T-helper 9 cell (primary cell): ENCODE results near the gene ESPN.

ENCODE experiments used
- DNase-seq: peaks from one replicate; pipeline ENCODE4 v3.0.0-alpha.2; 2020

ESPN gene

DNA sequence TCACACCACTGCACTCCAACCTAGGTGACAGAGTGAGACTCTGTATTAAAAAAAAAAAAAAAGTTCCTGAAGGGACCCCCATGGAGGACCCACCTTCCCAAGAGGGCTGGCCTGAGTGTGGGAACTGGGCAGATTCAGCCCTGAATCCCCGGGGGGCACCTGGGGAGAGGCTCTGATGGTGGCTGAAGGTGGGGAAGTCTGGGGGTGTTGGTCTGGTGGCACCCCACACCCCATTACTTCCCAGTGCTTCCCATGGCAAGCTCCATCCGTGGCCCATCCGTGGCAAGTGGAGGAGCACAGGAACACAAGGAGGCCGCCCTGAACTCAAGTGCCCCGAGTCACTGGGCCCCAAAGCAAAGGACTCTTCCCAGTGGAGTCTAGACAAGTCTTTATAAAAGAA lies 42.2 kb downstream of the ESPN start:
- no peak for DNase-seq

DNA sequence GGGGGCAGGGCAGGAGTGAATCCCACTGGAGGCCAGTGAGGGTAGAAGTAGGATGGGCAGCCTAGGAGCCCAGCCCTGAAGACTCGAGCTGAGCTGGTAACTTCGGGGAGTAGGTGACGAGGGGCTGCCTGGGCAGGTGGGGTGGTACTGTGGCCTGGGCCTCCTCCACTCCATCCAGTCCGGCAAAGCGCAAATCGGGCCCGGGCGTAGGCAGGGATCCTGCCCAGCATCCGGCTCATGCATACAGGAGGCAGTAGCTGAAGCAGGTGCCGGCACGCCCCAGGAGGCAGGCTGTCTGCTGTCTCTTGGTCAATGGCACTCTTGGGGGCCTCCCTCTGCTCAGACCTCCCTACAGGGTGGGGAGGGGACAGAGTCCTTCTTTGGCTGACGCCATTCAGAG lies 42.6 kb downstream of the ESPN start:
- DNase-seq = no peak

DNA sequence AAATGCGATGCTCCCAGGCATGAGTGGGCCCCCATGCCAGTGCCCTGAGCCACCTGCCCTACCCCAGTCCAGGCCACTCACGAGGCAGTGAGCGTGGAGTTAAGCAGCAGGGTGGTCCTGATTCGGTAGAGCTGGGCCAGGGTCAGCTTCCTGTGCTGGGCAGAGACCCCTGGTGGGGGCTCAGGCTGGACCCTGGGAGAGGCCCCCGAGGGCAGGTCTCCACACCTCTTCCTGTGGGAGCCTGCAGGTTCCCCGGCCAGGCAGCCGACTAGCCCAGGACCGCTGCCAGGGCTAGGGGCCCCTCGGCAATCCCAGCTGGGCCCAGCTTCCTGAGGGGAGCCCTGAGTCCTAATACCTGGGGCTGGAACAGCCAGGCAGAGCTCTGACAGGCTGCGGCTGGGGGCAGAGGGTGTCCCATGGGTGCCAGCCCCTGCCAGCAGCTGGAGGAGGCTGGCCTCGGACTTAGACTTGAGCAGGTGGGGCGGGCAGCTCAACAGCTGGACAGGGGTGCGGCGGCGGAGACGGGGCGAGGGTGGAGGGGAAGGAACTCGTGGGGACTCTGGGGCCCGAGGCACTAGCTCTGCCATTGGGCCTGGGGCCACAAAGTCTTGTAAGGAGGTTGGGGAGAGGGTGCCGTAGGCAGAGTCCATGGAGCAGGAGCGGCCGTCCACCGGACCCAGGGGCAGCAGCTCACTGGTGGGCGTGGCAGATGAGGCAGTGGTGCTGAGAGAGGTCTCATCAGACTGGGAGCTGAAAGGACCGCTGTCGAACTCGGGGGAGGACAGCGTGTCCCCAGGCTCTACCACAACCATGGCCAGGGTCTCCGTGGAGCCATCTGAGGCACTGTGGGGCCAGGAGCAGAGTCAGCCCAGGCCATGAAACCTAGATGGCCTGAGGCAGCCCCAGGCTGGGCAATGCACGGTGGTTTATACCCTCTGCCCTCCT lies 43.4 kb downstream of the ESPN start:
- no peak for DNase-seq

DNA sequence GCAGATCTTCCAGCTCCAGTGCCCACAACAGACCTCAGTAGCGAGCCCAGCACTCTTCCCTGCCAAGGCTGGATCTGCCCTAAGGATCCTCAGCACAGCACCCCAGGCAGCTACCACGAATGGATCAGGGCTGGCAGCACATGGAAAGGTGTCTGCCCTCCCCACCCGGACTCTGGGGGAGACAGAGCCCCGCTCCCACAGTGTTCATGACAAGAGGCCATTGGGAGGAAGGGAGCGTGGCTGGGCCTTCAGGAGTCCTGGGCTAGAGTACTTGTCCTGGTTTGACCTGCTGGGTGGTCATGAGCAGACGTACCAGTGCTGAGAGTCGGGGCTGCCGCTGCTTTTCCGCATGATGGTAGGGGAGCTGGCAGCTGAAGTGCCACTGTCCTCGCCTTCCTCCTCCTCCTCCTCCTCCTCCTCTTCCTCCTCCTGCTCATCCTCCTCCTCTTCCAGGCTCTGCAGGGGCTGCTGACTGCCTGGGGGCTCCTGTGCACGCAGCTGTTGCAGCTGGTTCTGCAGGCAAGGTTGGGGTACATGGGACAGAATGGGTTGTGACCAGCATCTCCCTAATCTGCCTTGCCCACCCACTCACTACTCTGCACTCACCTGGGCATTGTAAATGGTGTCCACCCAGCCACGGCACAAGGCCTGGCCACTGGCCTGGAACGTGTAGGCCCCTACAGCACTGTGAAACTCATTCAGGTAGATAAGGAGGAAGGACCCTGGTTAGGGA lies 44.3 kb downstream of the ESPN start:
- no peak for DNase-seq

DNA sequence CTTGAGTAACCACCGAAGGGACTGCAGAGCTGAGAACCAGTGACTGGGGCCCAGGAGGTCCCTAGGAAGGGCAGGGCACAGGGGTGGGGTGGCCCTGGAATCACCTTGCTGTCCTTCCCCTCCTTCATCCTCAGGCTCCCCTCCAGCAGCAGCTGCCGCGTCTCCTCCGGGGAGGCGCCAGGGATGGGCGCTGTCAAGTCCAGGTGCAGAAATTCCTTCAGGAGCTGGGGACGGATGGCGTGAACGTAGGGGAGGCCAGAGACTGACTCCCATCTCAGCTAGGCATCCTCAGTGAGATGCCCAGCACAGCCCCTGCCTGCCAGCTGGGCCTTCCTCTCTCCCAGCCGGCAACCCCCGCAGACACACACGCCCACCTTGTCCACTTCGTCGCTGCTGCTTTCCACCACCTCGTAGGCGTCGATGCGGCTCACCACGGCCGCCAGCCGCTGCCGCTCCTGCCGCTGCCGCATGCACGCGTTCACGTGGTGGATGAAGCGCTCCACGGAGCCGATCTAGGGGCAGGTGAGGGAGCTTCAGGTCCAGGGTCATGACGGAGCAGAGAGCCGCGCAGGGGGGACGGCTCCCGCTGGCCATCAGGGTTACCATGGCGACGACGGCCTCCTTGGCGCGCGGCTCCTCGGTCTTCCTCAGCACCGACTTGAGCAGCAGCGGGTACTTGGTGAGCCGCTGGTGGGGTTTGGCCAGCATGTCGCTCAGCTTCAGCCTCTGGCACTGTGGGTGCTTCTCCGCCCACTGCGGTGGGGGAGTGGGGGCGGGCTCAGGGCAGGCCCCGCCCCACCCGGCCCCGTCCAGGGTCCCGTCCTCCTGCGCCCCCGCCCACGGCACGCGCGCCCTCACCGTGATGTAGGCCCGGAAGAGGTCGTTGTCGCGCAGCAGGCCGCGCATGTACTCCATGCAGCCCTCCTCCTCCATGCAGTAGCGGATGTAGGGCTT lies 45.8 kb downstream of the ESPN start:
- no peak for DNase-seq

DNA sequence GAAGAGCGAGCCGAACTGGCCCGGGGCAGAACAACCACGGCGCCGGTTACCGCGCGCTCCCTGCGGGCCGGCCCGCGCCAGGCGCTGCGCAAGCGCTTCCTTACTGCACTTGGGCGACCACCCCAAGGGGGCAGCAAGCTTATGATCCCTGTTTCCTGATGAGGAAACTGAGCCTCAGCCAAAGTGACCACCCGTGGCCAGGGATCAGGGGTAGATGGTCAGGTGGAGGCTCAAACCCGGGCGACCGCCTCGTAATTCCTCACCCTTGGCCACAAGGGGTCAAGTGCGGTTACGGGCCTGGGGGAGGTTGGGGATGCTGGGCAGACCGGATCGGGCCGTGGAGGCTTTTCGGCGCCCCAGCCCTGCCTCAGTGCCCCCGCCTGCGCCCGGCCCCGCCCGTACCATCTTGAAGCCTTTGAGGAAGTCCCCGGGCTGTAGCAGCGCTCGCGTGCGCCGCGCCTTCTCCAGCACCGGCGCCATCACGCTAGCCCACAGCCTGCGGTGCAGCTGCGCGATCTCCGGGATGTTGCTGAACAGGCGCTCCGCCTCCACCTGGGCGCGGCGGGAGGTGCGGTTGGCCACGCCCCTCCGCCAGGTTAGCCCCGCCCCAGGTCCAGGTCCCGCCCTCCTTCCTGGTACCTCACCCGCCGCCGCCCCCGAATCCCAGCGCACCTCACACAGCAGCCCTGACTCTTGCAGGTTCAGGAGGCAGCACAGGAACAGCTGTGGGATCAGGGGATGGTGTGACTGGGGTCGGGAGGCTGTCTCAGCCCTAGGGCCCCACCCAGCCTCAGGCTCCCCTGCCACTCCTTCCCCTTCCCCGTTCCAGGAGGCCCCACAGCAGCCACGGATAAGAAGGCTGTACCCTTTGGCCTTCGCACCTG lies 46.8 kb downstream of the ESPN start:
- DNase-seq = no peak

DNA sequence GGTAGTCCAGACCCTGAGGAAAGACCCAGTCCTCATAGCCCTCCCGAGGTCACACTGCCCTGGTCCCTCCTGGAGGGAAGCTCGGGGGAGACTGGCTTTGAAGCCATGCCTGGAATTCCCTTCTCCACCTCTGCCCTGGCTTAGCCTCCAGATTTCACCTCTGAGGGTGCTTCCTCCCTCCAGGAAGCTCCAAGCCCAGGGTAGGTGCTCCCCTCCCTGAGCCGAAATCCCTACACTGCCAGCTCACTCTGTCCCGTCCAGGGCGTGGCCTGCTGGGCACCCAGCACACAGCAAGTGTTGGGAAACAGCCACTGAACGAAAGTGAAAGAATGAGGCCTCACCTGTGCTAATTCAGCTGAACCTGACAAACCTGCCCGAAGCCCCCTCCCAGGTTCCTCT lies 47.4 kb downstream of the ESPN start:
- DNase-seq = no peak

DNA sequence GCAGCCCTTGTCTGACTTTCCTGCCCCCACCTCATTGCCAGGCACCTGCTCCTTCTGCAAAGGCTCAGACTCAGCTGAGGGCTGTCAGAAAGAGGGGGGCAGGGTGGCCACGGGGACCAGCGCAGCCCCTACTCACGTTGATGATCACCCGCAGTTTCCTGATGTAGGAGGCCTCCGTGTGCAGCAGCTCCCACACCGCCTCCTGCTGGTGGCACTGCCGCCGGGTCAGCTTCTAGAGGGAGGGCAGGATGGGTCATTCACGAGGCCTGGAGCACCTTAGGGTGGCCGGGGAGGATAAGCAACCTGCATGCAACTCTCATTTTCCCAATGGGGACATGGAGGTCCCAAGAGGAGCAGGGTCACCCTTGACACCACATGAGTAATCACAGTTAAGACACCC lies 47.8 kb downstream of the ESPN start:
- no peak for DNase-seq

DNA sequence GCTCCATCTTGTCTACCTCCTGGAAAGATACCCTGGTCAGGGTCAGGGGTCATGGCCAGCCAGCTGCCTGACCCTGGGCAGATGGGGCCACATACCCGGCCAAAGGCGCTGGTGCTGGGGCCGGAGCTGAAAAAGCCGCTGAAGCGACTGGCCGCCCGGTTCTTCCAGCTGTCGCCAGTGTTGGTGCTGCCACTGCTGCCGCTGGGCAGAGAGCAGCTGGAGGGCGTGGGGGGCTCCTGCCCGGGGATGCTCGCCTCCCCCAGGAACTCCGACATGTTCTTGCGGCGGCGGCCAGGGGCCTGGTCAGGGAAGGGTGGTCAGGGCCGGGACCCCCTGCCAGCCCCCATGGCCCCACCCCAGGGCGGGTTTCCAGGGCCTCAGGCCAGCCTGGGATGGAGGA lies 48.6 kb downstream of the ESPN start:
- no peak for DNase-seq

DNA sequence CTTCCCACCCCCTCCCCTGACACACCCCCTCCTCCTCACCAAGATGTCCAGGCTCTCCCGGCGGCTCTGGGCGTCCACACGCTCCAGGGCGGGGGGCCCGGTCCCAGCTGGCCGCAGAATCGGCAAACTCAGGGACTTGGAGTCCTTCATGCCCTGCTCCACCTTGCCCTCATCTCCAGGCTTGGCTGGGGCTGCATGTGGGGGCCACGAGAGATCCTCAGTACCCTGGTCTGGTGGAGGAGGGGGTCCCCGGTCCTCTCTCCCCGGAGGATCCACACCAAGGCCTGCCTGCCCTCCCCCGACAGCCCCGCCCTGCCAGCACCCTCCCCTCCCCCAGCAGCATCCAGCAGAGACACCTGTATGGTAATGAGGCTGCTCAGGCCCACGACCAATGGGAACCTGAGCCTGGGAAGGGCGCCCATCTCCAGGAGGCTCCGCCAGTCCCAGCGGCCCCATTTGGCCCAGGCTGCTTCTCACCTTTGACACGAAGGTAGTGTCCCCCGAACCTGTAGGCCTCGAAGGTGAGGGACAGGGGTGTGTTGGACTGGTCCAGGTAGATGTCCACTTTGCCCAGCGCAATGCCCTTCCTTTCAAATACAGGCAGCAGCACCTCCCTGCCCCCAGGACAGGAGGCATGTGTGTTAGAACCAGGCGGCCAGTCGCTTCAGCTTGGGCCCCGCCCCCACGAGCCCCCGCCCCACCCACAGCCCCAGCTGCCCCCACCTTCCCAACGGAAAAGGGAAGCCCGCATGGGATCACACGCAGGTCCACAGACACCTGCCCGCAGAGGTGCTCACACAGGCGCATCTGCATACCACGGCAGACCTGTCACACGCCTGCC lies 49.6 kb downstream of the ESPN start:
- DNase-seq = no peak

DNA sequence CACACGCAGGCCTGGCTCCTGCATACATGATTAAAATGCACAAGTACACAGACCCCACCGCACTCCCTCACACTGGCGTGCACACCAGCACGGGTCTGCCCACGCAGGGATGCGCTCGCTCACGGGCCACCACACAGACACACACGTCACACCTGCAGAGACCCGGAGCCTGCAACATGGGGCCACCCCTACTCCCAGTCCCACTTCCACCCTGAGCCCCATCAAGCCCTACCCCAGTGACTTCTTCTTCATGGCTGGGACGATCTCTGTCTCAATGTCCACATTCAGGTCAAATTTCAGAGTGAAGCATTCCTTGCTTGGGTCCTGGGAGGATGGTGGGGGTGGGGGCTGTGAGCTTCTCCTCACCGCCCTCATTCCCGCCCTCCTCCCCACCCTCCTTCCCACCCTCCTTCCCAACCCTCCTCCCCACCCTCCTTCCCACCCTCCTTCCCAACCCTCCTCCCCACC lies 50.3 kb downstream of the ESPN start:
- no peak for DNase-seq

DNA sequence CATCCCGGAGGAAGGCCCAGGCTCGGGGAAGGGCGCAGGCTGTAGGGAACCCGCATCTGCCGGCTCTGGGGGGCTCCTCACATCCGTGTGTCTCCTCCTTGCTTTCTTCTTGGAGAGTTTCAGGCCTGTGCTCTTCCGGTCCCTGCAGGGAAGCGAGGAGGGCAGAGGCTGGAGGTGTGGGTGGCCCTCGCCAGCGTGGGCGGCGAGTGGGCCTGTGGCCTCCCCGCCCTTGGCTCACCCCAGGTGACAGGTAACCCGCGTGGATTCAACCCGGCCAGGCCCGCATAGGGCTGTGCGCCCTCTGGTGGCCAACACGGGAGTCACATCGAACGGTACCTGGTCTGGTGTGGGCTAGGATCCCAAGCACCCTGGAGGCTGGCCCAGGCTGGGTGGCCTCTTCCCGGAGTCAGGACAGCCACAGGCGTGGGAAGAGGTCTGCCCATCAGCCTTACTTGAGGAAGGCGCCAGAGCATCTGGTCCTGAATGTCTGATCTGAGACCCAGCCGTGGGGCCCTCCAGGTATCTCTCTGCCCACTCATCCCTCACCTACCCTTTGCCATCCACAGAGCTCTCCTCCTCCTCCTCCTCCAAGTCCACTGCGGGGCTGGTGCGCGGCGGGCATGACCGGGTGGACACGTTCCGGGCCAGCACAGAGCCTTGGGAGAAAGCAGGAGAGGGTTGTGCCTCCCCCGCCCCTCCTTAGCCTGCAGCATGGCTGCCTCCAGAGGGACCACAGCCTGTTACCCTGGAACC lies 51.0 kb downstream of the ESPN start:
- DNase-seq = peak; percentile 82

DNA sequence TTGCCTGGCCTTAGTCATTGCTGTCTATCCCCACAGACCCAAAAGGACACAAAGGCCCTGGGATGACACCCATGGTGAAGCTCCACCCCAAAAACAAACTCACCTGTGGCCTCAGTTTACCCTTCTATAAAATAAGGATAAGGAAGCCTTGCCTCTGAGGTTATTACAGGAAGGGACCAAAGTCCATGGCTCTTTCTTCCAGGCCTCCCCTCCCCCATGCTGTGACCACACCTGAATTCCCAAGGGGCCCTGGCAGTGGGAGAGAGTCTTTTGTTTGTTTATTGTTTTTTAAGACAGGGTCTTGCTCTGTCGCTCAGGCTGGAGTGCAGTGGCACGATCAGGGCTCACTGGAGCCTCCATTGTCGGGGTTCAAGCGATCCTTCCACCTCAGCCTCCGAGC lies 51.9 kb downstream of the ESPN start:
- no peak for DNase-seq

DNA sequence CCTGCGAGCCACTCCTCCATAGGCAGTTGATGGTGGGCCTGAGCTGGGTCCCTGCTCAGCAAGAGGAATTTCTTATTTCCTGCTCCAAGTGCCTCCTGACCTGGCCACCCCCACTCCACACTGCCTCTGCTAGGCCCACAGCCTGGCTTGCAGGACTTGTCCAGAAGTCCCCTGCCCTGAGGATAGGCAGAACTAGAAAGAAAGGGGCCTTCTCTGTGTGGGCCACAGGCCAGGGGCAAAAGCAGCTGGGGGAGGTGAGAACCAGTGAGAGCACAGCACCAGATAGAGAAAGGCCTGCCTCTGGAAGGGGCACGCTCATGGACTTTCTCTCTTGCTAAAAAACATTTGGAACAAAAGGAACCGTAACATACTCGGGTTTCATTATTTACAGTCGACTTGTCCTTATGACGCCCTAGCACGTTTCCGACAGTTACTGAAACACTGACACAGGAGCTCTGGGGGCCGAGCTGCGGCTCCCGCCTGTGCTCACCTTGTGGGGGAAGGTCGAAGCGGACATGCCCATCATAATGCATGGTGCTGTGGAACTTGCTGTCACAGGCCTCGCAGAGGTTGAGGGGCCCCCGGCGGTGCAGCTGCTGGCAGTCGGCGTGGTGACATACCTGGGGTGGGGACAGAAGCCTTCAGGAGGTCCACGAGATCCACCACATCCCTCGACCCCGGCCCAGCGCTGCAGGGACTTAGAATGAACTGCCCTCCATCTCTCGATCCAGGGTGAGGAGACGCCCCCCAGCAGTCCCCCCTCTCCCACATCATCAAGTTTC lies 52.7 kb downstream of the ESPN start:
- DNase-seq = no peak

DNA sequence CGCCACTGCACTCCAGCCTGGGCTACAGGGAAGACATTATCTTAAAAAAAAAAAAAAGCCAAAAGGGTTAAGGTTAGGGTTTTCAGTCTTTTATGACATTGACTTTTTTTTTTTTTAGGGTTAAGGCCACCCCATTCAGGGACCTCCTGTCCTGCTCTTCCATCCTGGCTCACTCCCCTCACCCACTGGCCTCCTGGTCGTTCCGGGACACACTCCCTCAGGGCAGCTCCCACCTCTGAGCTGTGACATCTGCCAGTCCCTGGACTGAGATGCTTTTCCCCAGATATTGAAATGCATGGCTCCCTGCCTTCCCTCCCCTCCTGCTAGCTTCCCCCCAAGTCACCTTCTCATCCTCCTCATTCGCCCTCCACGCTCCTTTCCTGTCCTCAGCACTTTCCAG lies 57.2 kb downstream of the ESPN start:
- DNase-seq = no peak

DNA sequence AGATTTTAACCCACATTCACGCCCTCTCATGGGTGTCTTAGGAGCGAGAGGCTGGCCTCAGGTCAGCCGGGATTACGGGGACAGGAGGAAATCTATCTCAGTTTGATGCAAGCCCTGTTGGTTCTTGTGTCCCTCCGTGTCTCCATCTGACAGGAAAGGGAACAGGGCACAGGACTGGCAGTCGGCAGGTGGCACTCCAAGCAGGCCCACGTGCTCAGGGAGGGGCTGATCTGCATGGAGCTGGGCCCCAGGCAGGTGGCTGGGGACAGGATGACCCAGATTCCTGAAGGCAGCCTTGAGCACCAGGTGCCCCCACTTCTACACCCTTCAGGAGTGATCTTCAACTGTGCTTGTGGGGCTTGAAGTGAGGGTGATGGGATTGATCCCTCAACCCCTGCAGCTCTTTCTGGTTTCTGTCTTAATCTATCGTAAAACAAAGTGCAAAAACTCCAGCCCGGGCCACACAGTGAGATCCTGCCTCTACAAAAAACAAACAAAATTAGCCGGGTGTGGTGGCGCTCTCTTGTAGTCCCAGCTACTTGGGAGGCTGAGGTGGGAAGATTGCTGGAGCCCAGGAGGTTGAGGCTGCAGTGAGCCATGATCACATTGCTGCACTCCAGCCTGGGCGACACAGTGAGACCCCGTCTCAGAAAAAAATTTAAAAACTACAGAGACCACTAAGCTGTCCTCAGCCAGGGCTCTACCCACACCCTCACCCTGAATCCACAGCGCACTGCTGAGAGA lies 58.6 kb downstream of the ESPN start:
- no peak for DNase-seq

DNA sequence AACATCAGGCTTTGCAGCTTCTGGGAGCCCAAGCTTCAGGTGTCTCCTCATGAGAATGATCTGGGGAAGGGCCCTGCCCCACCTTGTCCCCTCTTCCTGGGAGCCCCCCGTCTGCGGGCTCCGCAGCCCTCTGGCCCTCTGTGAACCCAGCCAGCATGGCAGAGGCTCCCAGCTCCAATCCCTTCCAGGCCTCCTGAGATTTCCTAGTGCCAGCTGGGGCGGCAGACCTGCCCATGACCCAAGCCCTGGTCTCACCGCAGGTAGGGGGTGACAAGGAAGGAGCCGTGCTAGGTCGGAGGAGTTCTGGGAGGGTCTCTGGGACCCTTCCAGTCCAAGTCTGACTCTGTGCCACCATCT lies 59.2 kb downstream of the ESPN start:
- no peak for DNase-seq

DNA sequence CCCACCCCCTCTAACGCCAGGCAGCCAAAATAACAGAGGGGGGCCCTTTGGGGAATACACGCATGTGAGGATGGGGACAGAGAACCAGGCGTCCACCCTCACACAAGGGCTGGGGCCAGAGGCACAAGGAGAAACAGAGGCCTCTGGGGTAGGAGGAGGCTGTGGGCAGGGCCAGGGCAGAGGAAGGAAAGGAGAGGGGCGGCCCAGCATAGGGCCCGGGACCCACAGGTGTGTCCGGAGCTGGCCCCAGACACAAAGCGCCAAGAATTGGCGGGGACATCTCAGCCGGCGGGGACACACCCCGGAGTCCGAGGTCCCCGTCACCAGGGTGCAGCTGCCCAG lies 60.2 kb downstream of the ESPN start:
- no peak for DNase-seq
